HepG2 (cell line): ENCODE data around the gene EFEMP2. TPM values are rescaled to one million over a fixed set of nuclear protein-coding genes. Genes with fewer than 3 reads are reported as not detected.
A peak's percentile ranks its signal among the peaks of the same experiment; 100 is the strongest.

Source experiments
- BHLHE40 ChIP-seq: IDR thresholded peaks from 2 replicates; pipeline ENCODE4 v1.6.1; 2011; ENCODE audit warnings: low read length, improper control_type of control experiment
- DMAP1 ChIP-seq: IDR thresholded peaks from 2 replicates; pipeline ENCODE4 v1.6.1; 2016
- GABPA ChIP-seq, 2 experiments: IDR thresholded peaks; 2 replicates each; pipeline ENCODE4 v1.6.1; 2011 to 2016; ENCODE audit warnings: low read depth in 2 of 2, low read length in 1 of 2, missing biosample characterization in 1 of 2, missing genetic modification characterization in 1 of 2
- NR2F2 ChIP-seq: IDR thresholded peaks from 2 replicates; pipeline ENCODE4 v1.6.1; 2012; ENCODE audit warnings: low read depth, inconsistent platforms, borderline replicate concordance
- RBM22 ChIP-seq: fragments of 200-400 bp; formaldehyde crosslinking; optimal IDR thresholded peaks from 2 replicates; pipeline ENCODE3; 2017; ENCODE audit warnings: mild to moderate bottlenecking, low read length, moderate library complexity
- SMAD3 ChIP-seq: sonication (generic); formaldehyde crosslinking; IDR thresholded peaks from 2 replicates; pipeline ENCODE4 v1.4.0; 2020; ENCODE audit warnings: missing genetic modification reagents
- ZBTB21 ChIP-seq: sonication (generic); formaldehyde crosslinking; IDR thresholded peaks from 2 replicates; pipeline ENCODE4 v1.4.0; 2020; ENCODE audit warnings: missing genetic modification reagents
- ZMYM4 ChIP-seq: sonication (generic); formaldehyde crosslinking; IDR thresholded peaks from 2 replicates; pipeline ENCODE4 v1.8.1; 2023; ENCODE audit warnings: mild to moderate bottlenecking, missing genetic modification reagents
- ZNF121 ChIP-seq: sonication (generic); formaldehyde crosslinking; IDR thresholded peaks from 2 replicates; pipeline ENCODE4 v1.5.0; 2020; ENCODE audit warnings: mild to moderate bottlenecking, missing genetic modification reagents
- ZNF496 ChIP-seq: sonication (generic); formaldehyde crosslinking; IDR thresholded peaks from 2 replicates; pipeline ENCODE4 v1.8.1; 2023; ENCODE audit warnings: mild to moderate bottlenecking, moderate library complexity, missing genetic modification reagents; ENCODE audit not compliant: insufficient replicate concordance
- ZNF530 ChIP-seq: sonication (generic); formaldehyde crosslinking; IDR thresholded peaks from 2 replicates; pipeline ENCODE4 v1.5.0; 2020; ENCODE audit warnings: low read depth, mild to moderate bottlenecking, missing genetic modification reagents
- ZNF616 ChIP-seq: sonication (generic); formaldehyde crosslinking; IDR thresholded peaks from 2 replicates; pipeline ENCODE4 v1.5.0; 2020; ENCODE audit warnings: low read depth, mild to moderate bottlenecking, missing genetic modification reagents
- ZNF629 ChIP-seq: sonication (generic); formaldehyde crosslinking; conservative IDR thresholded peaks from 2 replicates; pipeline ENCODE4 v1.5.0; 2020; ENCODE audit warnings: missing genetic modification reagents
- ZNF782 ChIP-seq: sonication (generic); formaldehyde crosslinking; IDR thresholded peaks from 2 replicates; pipeline ENCODE4 v1.4.0; 2020; ENCODE audit warnings: missing genetic modification reagents, mild to moderate bottlenecking, borderline replicate concordance
- polyA plus RNA-seq, 8 experiments: library from polyadenylated mRNA; depleted of rRNA in 3 of 8; stranded (reverse) in 7 of 8; unstranded in 1 of 8; fragments of >200 nt; fragmentation: Illumina TruSeq in 4 of 8; extraction: Trizol in 4 of 8; gene quantifications; 2 replicates each; pipeline versions ENCODE4 v1.2.1 to v1.2.3, GENCODE V29; 2011 to 2016; ENCODE audit warnings: low read depth in 4 of 8, missing spikeins in 1 of 8, mixed read lengths in 1 of 8; ENCODE audit not compliant: insufficient read depth in 1 of 8
- total RNA-seq, 5 experiments: library from RNA; depleted of rRNA; stranded (reverse); fragments of >200 nt; fragmentation: Illumina TruSeq; extraction: Trizol; gene quantifications; 2 replicates each; pipeline ENCODE4 v1.2.3, GENCODE V29; 2016; ENCODE audit warnings: low read depth in 1 of 5
- TF ChIP-seq, protein P1 (sequence below): sonication (generic); formaldehyde crosslinking; IDR thresholded peaks from 2 replicates; pipeline ENCODE4 v1.5.1; 2020; ENCODE audit warnings: missing genetic modification reagents, mild to moderate bottlenecking, borderline replicate concordance
- TF ChIP-seq, protein P2 (sequence below): sonication (generic); formaldehyde crosslinking; IDR thresholded peaks from 2 replicates; pipeline ENCODE4 v1.5.1; 2020; ENCODE audit warnings: missing genetic modification reagents, mild to moderate bottlenecking, borderline replicate concordance
- TF ChIP-seq, protein P3 (sequence below): sonication (generic); formaldehyde crosslinking; IDR thresholded peaks from 2 replicates; pipeline ENCODE4 v1.5.0; 2020; ENCODE audit warnings: mild to moderate bottlenecking, missing genetic modification reagents, borderline replicate concordance
- TF ChIP-seq, protein P4 (sequence below): sonication (generic); formaldehyde crosslinking; IDR thresholded peaks from 2 replicates; pipeline ENCODE4 v1.5.1; 2020; ENCODE audit warnings: mild to moderate bottlenecking, missing genetic modification reagents, borderline replicate concordance
- TF ChIP-seq, protein P5 (sequence below): sonication (generic); formaldehyde crosslinking; IDR thresholded peaks from 2 replicates; pipeline ENCODE4 v1.4.0; 2020; ENCODE audit warnings: missing genetic modification reagents

Gene EFEMP2
- total and polyA plus RNA-seq, 2 of the 13 experiments (the other 11 are each of a cell fraction or from before 2014, with no cell fraction given): 7.4 to 29.7 TPM

DNA sequence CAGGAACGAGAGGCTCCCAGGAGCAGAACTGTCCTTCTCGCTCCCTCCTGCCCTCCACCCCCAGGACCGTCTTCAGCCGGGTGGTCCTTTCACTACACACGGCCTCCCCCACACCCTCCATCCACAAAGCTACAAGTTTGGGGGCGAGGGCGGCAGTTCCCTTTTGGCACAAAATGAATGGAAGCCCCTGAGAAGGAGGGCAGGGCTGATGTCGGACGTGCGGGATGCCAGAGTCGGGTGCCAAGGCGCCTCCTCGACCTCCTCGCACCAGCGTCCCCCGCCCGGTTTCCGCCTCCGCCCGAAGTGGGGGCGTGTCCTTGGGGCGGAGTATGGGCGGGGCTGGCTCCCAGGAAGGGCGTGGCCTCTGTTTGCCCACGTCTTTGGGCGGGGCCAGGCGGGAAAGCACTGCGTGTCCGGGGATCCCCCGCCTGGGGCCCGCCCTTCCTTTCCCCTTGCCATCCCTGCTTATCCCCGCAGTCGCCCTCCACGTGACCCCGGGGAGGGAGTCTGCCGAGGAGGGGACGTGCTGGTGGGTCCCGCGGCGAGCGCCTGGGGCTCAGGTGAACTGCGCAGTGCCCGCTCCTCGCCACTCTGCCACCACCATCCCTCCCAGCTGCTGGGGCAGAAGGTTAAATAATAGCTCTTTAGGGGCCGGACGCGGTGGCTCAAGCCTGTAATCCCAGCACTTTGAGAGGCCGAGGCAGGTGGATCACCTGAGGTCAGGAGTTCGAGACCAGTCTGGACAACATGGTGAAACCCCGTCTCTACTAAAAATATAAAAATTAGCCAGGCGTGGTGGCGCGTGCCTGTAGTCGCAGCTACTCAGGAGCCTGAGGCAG, 937 bp upstream of the EFEMP2 start (continued):
- TF ChIP-seq RBM22: no peak
- TF ChIP-seq, protein P1, sequence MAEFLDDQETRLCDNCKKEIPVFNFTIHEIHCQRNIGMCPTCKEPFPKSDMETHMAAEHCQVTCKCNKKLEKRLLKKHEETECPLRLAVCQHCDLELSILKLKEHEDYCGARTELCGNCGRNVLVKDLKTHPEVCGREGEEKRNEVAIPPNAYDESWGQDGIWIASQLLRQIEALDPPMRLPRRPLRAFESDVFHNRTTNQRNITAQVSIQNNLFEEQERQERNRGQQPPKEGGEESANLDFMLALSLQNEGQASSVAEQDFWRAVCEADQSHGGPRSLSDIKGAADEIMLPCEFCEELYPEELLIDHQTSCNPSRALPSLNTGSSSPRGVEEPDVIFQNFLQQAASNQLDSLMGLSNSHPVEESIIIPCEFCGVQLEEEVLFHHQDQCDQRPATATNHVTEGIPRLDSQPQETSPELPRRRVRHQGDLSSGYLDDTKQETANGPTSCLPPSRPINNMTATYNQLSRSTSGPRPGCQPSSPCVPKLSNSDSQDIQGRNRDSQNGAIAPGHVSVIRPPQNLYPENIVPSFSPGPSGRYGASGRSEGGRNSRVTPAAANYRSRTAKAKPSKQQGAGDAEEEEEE (CRISPR knock-in tag): peak; percentile 79; the same call in 1 of the 2 replicates
- TF ChIP-seq ZNF629 (CRISPR knock-in tag): no peak
- no peak for TF ChIP-seq BHLHE40
- peak; percentile 63; the same call in 1 of the 2 replicates for TF ChIP-seq ZMYM4 (CRISPR knock-in tag)
- peak; percentile 47; the same call in 1 of the 2 replicates for TF ChIP-seq GABPA (IDR thresholded peaks at IDR 0.05; ENCODE audit: low read depth, low read length)
- TF ChIP-seq GABPA (CRISPR knock-in tag; IDR thresholded peaks at IDR 0.05; ENCODE audit: low read depth): peak; percentile 72
- no peak; the same call in 1 of the 2 replicates for TF ChIP-seq ZNF782 (CRISPR knock-in tag)
- TF ChIP-seq, protein P2, sequence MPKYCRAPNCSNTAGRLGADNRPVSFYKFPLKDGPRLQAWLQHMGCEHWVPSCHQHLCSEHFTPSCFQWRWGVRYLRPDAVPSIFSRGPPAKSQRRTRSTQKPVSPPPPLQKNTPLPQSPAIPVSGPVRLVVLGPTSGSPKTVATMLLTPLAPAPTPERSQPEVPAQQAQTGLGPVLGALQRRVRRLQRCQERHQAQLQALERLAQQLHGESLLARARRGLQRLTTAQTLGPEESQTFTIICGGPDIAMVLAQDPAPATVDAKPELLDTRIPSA (CRISPR knock-in tag): no peak
- TF ChIP-seq ZNF121 (CRISPR knock-in tag): peak; percentile 97
- TF ChIP-seq, protein P3, sequence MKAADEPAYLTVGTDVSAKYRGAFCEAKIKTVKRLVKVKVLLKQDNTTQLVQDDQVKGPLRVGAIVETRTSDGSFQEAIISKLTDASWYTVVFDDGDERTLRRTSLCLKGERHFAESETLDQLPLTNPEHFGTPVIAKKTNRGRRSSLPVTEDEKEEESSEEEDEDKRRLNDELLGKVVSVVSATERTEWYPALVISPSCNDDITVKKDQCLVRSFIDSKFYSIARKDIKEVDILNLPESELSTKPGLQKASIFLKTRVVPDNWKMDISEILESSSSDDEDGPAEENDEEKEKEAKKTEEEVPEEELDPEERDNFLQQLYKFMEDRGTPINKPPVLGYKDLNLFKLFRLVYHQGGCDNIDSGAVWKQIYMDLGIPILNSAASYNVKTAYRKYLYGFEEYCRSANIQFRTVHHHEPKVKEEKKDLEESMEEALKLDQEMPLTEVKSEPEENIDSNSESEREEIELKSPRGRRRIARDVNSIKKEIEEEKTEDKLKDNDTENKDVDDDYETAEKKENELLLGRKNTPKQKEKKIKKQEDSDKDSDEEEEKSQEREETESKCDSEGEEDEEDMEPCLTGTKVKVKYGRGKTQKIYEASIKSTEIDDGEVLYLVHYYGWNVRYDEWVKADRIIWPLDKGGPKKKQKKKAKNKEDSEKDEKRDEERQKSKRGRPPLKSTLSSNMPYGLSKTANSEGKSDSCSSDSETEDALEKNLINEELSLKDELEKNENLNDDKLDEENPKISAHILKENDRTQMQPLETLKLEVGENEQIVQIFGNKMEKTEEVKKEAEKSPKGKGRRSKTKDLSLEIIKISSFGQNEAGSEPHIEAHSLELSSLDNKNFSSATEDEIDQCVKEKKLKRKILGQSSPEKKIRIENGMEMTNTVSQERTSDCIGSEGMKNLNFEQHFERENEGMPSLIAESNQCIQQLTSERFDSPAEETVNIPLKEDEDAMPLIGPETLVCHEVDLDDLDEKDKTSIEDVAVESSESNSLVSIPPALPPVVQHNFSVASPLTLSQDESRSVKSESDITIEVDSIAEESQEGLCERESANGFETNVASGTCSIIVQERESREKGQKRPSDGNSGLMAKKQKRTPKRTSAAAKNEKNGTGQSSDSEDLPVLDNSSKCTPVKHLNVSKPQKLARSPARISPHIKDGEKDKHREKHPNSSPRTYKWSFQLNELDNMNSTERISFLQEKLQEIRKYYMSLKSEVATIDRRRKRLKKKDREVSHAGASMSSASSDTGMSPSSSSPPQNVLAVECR (CRISPR knock-in tag): peak; percentile 66; the same call in 1 of the 2 replicates
- TF ChIP-seq, protein P4, sequence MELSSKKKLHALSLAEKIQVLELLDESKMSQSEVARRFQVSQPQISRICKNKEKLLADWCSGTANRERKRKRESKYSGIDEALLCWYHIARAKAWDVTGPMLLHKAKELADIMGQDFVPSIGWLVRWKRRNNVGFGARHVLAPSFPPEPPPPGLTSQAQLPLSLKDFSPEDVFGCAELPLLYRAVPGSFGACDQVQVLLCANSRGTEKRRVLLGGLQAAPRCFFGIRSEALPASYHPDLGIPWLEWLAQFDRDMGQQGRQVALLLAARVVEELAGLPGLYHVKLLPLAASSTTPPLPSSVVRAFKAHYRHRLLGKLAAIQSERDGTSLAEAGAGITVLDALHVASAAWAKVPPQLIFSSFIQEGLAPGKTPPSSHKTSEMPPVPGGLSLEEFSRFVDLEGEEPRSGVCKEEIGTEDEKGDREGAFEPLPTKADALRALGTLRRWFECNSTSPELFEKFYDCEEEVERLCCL (CRISPR knock-in tag): no peak
- 0 out of 2 replicates have a peak, but pooled peaks have one; percentile 27 for TF ChIP-seq DMAP1 (CRISPR knock-in tag)
- TF ChIP-seq SMAD3 (CRISPR knock-in tag): no peak
- TF ChIP-seq ZBTB21 (CRISPR knock-in tag): no peak
- TF ChIP-seq ZNF530 (CRISPR knock-in tag): no peak
- TF ChIP-seq, protein P5, sequence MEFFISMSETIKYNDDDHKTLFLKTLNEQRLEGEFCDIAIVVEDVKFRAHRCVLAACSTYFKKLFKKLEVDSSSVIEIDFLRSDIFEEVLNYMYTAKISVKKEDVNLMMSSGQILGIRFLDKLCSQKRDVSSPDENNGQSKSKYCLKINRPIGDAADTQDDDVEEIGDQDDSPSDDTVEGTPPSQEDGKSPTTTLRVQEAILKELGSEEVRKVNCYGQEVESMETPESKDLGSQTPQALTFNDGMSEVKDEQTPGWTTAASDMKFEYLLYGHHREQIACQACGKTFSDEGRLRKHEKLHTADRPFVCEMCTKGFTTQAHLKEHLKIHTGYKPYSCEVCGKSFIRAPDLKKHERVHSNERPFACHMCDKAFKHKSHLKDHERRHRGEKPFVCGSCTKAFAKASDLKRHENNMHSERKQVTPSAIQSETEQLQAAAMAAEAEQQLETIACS (CRISPR knock-in tag): no peak
- TF ChIP-seq ZNF496 (CRISPR knock-in tag): no peak
- no peak for TF ChIP-seq NR2F2
- peak; percentile 66; the same call in 1 of the 2 replicates for TF ChIP-seq ZNF616
